ENCODE data around the gene CCSAP.

- TF ChIP-seq POLR2AphosphoS5 (IDR thresholded peaks at IDR 0.05; ENCODE audit: low read depth, low read length): no peak
- TF ChIP-seq REST (IDR thresholded peaks at IDR 0.05; ENCODE audit: insufficient read depth in 1 of 2, low read depth in 2 of 2, low read length in 2 of 2): no peak
- TF ChIP-seq TAF1 (IDR thresholded peaks at IDR 0.05; ENCODE audit: borderline replicate concordance, insufficient read depth, low read length): no peak
Measured at GRCh38 chr1:229283183-229283611, 59.6 kb downstream of the CCSAP start.

All from PFSK-1 (cell line).